H1 (cell line): ENCODE results near the gene CCDC182. TPM values are rescaled to one million over a fixed set of nuclear protein-coding genes. Genes with fewer than 3 reads are reported as not detected.

Source experiments
- CTCF ChIA-PET: fragments of 300-600 bp; sonication (Branson Sonifier 250); formaldehyde crosslinking; loops from one replicate; lab custom pipeline; 2021; ENCODE audit not compliant: partially characterized antibody; lab: Charles Lee
- POLR2A ChIA-PET: fragments of 300-600 bp; sonication (Branson Sonifier 250); formaldehyde crosslinking; loops from one replicate; lab custom pipeline; 2021; ENCODE audit warnings: inconsistent platforms; ENCODE audit not compliant: partially characterized antibody; lab: Charles Lee
- DNase-seq, 2 experiments: peaks; one replicate each; pipeline versions ENCODE4 v3.0.0 to v3.0.0-alpha.2; 2010 to 2022; ENCODE audit warnings: low spot score in 2 of 2, low read depth in 1 of 2, mixed read lengths in 1 of 2
- FAIRE-seq: peaks from 2 replicates; lab custom pipeline; 2011; peaks lifted over from hg19 to GRCh38; lab: Jason Lieb, UNC
- H2AFZ ChIP-seq: 2 replicates; pipeline ENCODE4 v1.8.1; 2012; ENCODE audit warnings: low read length, inconsistent platforms
- H2AK5ac ChIP-seq: 2 replicates; pipeline ENCODE4 v1.6.1; 2013; ENCODE audit warnings: low read depth, low read length
- H2BK120ac ChIP-seq: replicated peaks from 2 replicates; pipeline ENCODE3; 2013; ENCODE audit warnings: low read depth, low read length, inconsistent platforms
- H2BK12ac ChIP-seq: 2 replicates; pipeline ENCODE4 v1.6.1; 2013; ENCODE audit warnings: low read depth, low read length
- H2BK15ac ChIP-seq: 2 replicates; pipeline ENCODE4 v1.6.1; 2013; ENCODE audit warnings: low read length
- H2BK20ac ChIP-seq: 2 replicates; pipeline ENCODE4 v1.6.1; 2013; ENCODE audit warnings: low read length
- H2BK5ac ChIP-seq: 2 replicates; pipeline ENCODE4 v1.6.1; 2013; ENCODE audit warnings: low read depth, low read length
- H3K14ac ChIP-seq: 2 replicates; pipeline ENCODE4 v1.6.1; 2013; ENCODE audit warnings: inconsistent platforms; ENCODE audit not compliant: insufficient read length
- H3K18ac ChIP-seq: 2 replicates; pipeline ENCODE4 v1.6.1; 2013; ENCODE audit warnings: low read length; ENCODE audit errors: extremely low read depth
- H3K23ac ChIP-seq: 2 replicates; pipeline ENCODE4 v1.6.1; 2013; ENCODE audit warnings: inconsistent platforms; ENCODE audit not compliant: insufficient read length
- H3K23me2 ChIP-seq: 2 replicates; pipeline ENCODE4 v1.6.1; 2013; ENCODE audit warnings: low read depth, low read length
- H3K27ac ChIP-seq: 2 replicates; pipeline ENCODE4 v1.6.1; 2011; ENCODE audit warnings: low read depth, low read length, inconsistent platforms
- H3K27me3 ChIP-seq, 4 experiments: replicated peaks in 1 of 4; 1 replicate in 1 of 4; 2 replicates in 3 of 4; pipeline versions ENCODE4 v1.6.1 to v1.8.1; 2011 to 2013; ENCODE audit warnings: low read length in 3 of 4, mild to moderate bottlenecking in 3 of 4, inconsistent platforms in 2 of 4, mixed read lengths in 2 of 4, moderate library complexity in 1 of 4; ENCODE audit not compliant: control insufficient read depth in 3 of 4, insufficient read depth in 3 of 4; ENCODE audit errors: extremely low read depth in 1 of 4
- H3K36me3 ChIP-seq, 4 experiments: 2 replicates each; pipeline versions ENCODE4 v1.6.1 to v1.8.1; 2011 to 2013; ENCODE audit warnings: mild to moderate bottlenecking in 4 of 4, low read length in 3 of 4, moderate library complexity in 2 of 4, control low read depth in 1 of 4, inconsistent platforms in 1 of 4; ENCODE audit not compliant: insufficient read depth in 4 of 4, control insufficient read depth in 2 of 4
- H3K4ac ChIP-seq: replicated peaks from 2 replicates; pipeline ENCODE3; 2013; ENCODE audit warnings: low read length, low read depth, mixed read lengths, inconsistent platforms; ENCODE audit not compliant: insufficient read length
- H3K4me1 ChIP-seq, 4 experiments: replicated peaks in 1 of 4; 1 replicate in 1 of 4; 2 replicates in 3 of 4; pipeline versions ENCODE4 v1.6.1 to v1.8.1; 2011 to 2013; ENCODE audit warnings: low read length in 3 of 4, inconsistent platforms in 2 of 4, mixed read lengths in 1 of 4; ENCODE audit not compliant: insufficient read depth in 4 of 4, control insufficient read depth in 3 of 4
- H3K4me2 ChIP-seq, 2 experiments: 2 replicates each; pipeline versions ENCODE4 v1.6.1 to v1.8.1; 2011 to 2013; ENCODE audit warnings: low read depth in 2 of 2, low read length in 2 of 2, control low read depth in 1 of 2, inconsistent platforms in 1 of 2, mild to moderate bottlenecking in 1 of 2; ENCODE audit not compliant: insufficient read depth in 1 of 2
- H3K4me3 ChIP-seq, 4 experiments: fragments of 200-600, 300-600 bp in 1 of 4; sonication (generic), shearing (Covaris generic), sonication (Bioruptor Twin) in 1 of 4; 2 replicates each; pipeline versions ENCODE4 v1.5.1 to v1.8.1; 2011 to 2016; ENCODE audit warnings: low read length in 4 of 4, low read depth in 3 of 4, control low read depth in 2 of 4, inconsistent platforms in 2 of 4, mild to moderate bottlenecking in 2 of 4, mixed read lengths in 1 of 4, moderate library complexity in 1 of 4; ENCODE audit not compliant: insufficient read depth in 2 of 4; ENCODE audit errors: extremely low read depth in 1 of 4
- H3K56ac ChIP-seq: replicated peaks from 2 replicates; pipeline ENCODE3; 2013; ENCODE audit warnings: low read depth, mild to moderate bottlenecking, mixed read lengths, low read length, inconsistent platforms; ENCODE audit not compliant: insufficient read length
- H3K79me1 ChIP-seq: 2 replicates; pipeline ENCODE4 v1.6.1; 2013; ENCODE audit warnings: low read depth, low read length, control low read depth
- H3K79me2 ChIP-seq, 2 experiments: 2 replicates each; pipeline versions ENCODE4 v1.6.1 to v1.8.1; 2012 to 2013; ENCODE audit warnings: low read length in 2 of 2, mild to moderate bottlenecking in 2 of 2, inconsistent platforms in 1 of 2; ENCODE audit not compliant: insufficient read depth in 2 of 2, control insufficient read depth in 1 of 2
- H3K9ac ChIP-seq, 4 experiments: replicated peaks in 1 of 4; 1 replicate in 1 of 4; 2 replicates in 3 of 4; pipeline versions ENCODE4 v1.6.1 to v1.8.1; 2011 to 2013; ENCODE audit warnings: low read depth in 3 of 4, low read length in 3 of 4, control low read depth in 2 of 4, mild to moderate bottlenecking in 2 of 4, moderate library complexity in 2 of 4, inconsistent platforms in 1 of 4; ENCODE audit errors: extremely low read depth in 1 of 4
- H3K9me3 ChIP-seq, 2 experiments: 2 replicates each; pipeline versions ENCODE4 v1.6.1 to v1.8.1; 2012 to 2013; ENCODE audit warnings: mild to moderate bottlenecking in 2 of 2, moderate library complexity in 2 of 2, control low read depth in 1 of 2, inconsistent platforms in 1 of 2, low read depth in 1 of 2, low read length in 1 of 2, mixed read lengths in 1 of 2; ENCODE audit not compliant: insufficient read depth in 2 of 2
- H4K20me1 ChIP-seq, 2 experiments: replicated peaks in 1 of 2; 2 replicates each; pipeline versions ENCODE3 to v1.8.1; 2011 to 2013; ENCODE audit warnings: inconsistent platforms in 2 of 2, low read length in 2 of 2, mild to moderate bottlenecking in 1 of 2; ENCODE audit not compliant: insufficient read depth in 2 of 2, control insufficient read depth in 1 of 2
- H4K5ac ChIP-seq: 2 replicates; pipeline ENCODE4 v1.6.1; 2013; ENCODE audit warnings: low read length, low read depth, mixed read lengths, inconsistent platforms; ENCODE audit not compliant: insufficient read length
- H4K8ac ChIP-seq: 2 replicates; pipeline ENCODE4 v1.8.0; 2013; ENCODE audit warnings: mild to moderate bottlenecking, moderate library complexity, low read length, inconsistent platforms; ENCODE audit not compliant: insufficient read depth; ENCODE audit errors: extremely low read depth
- H4K91ac ChIP-seq: replicated peaks from 2 replicates; pipeline ENCODE3; 2013; ENCODE audit warnings: low read length, mixed read lengths, inconsistent platforms; ENCODE audit not compliant: insufficient read length
- BCL11A ChIP-seq, 2 experiments: IDR thresholded peaks; one replicate each; pipeline ENCODE4 v1.6.1; 2011; ENCODE audit warnings: low read depth in 2 of 2, low read length in 2 of 2, mild to moderate bottlenecking in 2 of 2
- CHD2 ChIP-seq: IDR thresholded peaks from 2 replicates; pipeline ENCODE4 v1.6.1; 2012; ENCODE audit warnings: low read length, improper control_type of control experiment
- E2F6 ChIP-seq: IDR thresholded peaks from 2 replicates; pipeline ENCODE4 v1.6.1; 2012; ENCODE audit warnings: inconsistent platforms
- KDM5A ChIP-seq: fragments of 200-600 bp; IDR thresholded peaks from 2 replicates; pipeline ENCODE4 v1.7.1; 2012; ENCODE audit warnings: mild to moderate bottlenecking, low read length, inconsistent platforms, mixed read lengths
- NRF1 ChIP-seq: IDR thresholded peaks from 2 replicates; pipeline ENCODE4 v1.6.1; 2011; ENCODE audit warnings: mild to moderate bottlenecking, low read depth, low read length, improper control_type of control experiment
- RBBP5 ChIP-seq: IDR thresholded peaks from 2 replicates; pipeline ENCODE4 v1.7.1; 2012; ENCODE audit warnings: low read depth, mild to moderate bottlenecking, inconsistent platforms, low read length, moderate library complexity, borderline replicate concordance
- USF2 ChIP-seq: IDR thresholded peaks from 2 replicates; pipeline ENCODE4 v1.6.1; 2011; ENCODE audit warnings: low read length, improper control_type of control experiment
- WGBS, 2 experiments: shearing (Covaris generic) in 1 of 2; methylation state at CpG; one replicate each; pipeline versions ENCODE4 v1.1.6 to v1.1.7; 2013 to 2015; ENCODE audit warnings: low lambda C conversion rate in 2 of 2, mixed read lengths in 2 of 2, inconsistent platforms in 1 of 2, low coverage in 1 of 2, missing lambda C conversion rate in 1 of 2; ENCODE audit not compliant: insufficient replicate concordance in 2 of 2, insufficient coverage in 1 of 2, insufficient read length in 1 of 2; ENCODE audit errors: extremely low coverage in 1 of 2, missing lambda C conversion rate in 1 of 2; 5-methylcytosine and 5-hydroxymethylcytosine counted together
- polyA plus RNA-seq, 7 experiments: library from polyadenylated mRNA; depleted of rRNA in 3 of 7; stranded (reverse) in 5 of 7; unstranded in 2 of 7; fragments of >200 nt in 5 of 7; fragments of 200-250 nt in 2 of 7; gene quantifications; 1 replicate in 5 of 7; 2 replicates in 1 of 7; 4 replicates in 1 of 7; pipeline versions ENCODE4 v1.2.1 to v1.2.3, GENCODE V29; 2011 to 2013; ENCODE audit warnings: missing spikeins in 2 of 7, mixed read lengths in 2 of 7
- total RNA-seq: library from RNA; stranded (reverse); fragmentation: NEBNext Ultra II Directional; extraction: Animal tissue kit (Norgen Biotek cat#: 25700); gene quantifications from 2 replicates; pipeline ENCODE4 v1.2.1, GENCODE V29; 2021

Gene CCDC182
- total and polyA plus RNA-seq, 2 of the 8 experiments (the other 6 are each of a cell fraction or from before 2014, with no cell fraction given): not detected

GRCh38 chr17:57760046-57760445 is 14.9 kb upstream of the CCDC182 start:
- H3K4me3 ChIP-seq: no peak overlapping the region
- 86% methylated on average over 4 of the region's 4 CpGs; no CpG with 5 or more reads in 1 of the 2 experiments for WGBS, 2 experiments
- no peak for TF ChIP-seq BCL11A (IDR thresholded peaks at IDR 0.05; ENCODE audit: low read depth in 2 of 2, low read length in 2 of 2)
- no peak for TF ChIP-seq NRF1
- no peak for TF ChIP-seq USF2
- no peak for TF ChIP-seq RBBP5
- TF ChIP-seq KDM5A: no peak
- no peak for TF ChIP-seq CHD2
- no peak for TF ChIP-seq E2F6
- no peak overlapping the region for H4K91ac ChIP-seq
- no peak overlapping the region for H2BK120ac ChIP-seq
- no peak overlapping the region for H3K56ac ChIP-seq
- ChIA-PET CTCF (interaction anchor here (1.1 to 4.4 kb wide), 4 partner anchors 12 to 162 kb away, joined by 5 to 19 read pairs (median 12); no protein-coding TSS in a partner anchor), POLR2A (no interaction called here)
- no peak overlapping the region for H4K5ac ChIP-seq
- H3K14ac ChIP-seq: no peak overlapping the region
- no peak overlapping the region for H3K4me2 ChIP-seq
- no peak overlapping the region for H4K8ac ChIP-seq
- no peak for DNase-seq
- H3K4me1 ChIP-seq: peaks cover 3 to 12% (median 7%) of the 10 kb centered on the region in 4 experiments
- no peak overlapping the region for H3K23ac ChIP-seq
- no peaks in the 10 kb centered on the region for H3K36me3 ChIP-seq
- no peak for FAIRE-seq
- no peak overlapping the region for H2BK15ac ChIP-seq
- no peaks in the 10 kb centered on the region for H3K9me3 ChIP-seq
- no peaks in the 10 kb centered on the region for H3K79me1 ChIP-seq
- no peak overlapping the region for H3K9ac ChIP-seq
- H2BK20ac ChIP-seq: no peak overlapping the region
- no peaks in the 10 kb centered on the region for H3K23me2 ChIP-seq
- H2BK12ac ChIP-seq: no peak overlapping the region
- no peak overlapping the region for H2AFZ ChIP-seq
- H3K18ac ChIP-seq: no peak overlapping the region
- no peak overlapping the region for H3K4ac ChIP-seq
- no peaks in the 10 kb centered on the region for H3K79me2 ChIP-seq
- H2AK5ac ChIP-seq: no peak overlapping the region
- H2BK5ac ChIP-seq: no peak overlapping the region
- H3K27me3 ChIP-seq: no peaks in the 10 kb centered on the region
- H3K27ac ChIP-seq: no peak overlapping the region
- H4K20me1 ChIP-seq: no peaks in the 10 kb centered on the region
